Astrocyte (in vitro differentiated cells and primary cell): ENCODE results near the gene HMGXB3. TPM values are rescaled to one million over a fixed set of nuclear protein-coding genes. Genes with fewer than 3 reads are reported as not detected.

Experiments used
- DNase-seq: peaks from one replicate; pipeline ENCODE4 v3.0.0-alpha.2; 2010; ENCODE audit warnings: low read depth
- FAIRE-seq: peaks from 2 replicates; lab custom pipeline; 2011; peaks lifted over from hg19 to GRCh38; lab: Jason Lieb, UNC
- H2AFZ ChIP-seq: 2 replicates; pipeline ENCODE4 v1.6.0; 2012; ENCODE audit warnings: low read depth, low read length, inconsistent platforms
- H3K27ac ChIP-seq: 2 replicates; pipeline ENCODE4 v1.5.1; 2011; ENCODE audit warnings: low read depth, low read length, inconsistent platforms
- H3K27me3 ChIP-seq: 2 replicates; pipeline ENCODE4 v1.6.0; 2011; ENCODE audit warnings: low read length, inconsistent platforms; ENCODE audit not compliant: insufficient read depth
- H3K36me3 ChIP-seq: 2 replicates; pipeline ENCODE4 v1.5.1; 2011; ENCODE audit warnings: low read length, inconsistent platforms; ENCODE audit not compliant: insufficient read depth
- H3K4me1 ChIP-seq: 2 replicates; pipeline ENCODE4 v1.5.1; 2011; ENCODE audit warnings: low read length, inconsistent platforms; ENCODE audit not compliant: insufficient read depth
- H3K4me2 ChIP-seq: 2 replicates; pipeline ENCODE4 v1.6.0; 2012; ENCODE audit warnings: low read length, inconsistent platforms
- H3K4me3 ChIP-seq: 2 replicates; pipeline ENCODE4 v1.5.1; 2011; ENCODE audit warnings: low read depth, mild to moderate bottlenecking, low read length, inconsistent platforms; ENCODE audit not compliant: insufficient read depth
- H3K79me2 ChIP-seq: 2 replicates; pipeline ENCODE4 v1.6.0; 2012; ENCODE audit warnings: mild to moderate bottlenecking, low read length, inconsistent platforms; ENCODE audit not compliant: insufficient read depth
- H3K9ac ChIP-seq: 2 replicates; pipeline ENCODE4 v1.6.0; 2012; ENCODE audit warnings: mild to moderate bottlenecking, low read length, inconsistent platforms
- H3K9me3 ChIP-seq: 2 replicates; pipeline ENCODE4 v1.5.1; 2012; ENCODE audit warnings: low read depth, mild to moderate bottlenecking, low read length, inconsistent platforms; ENCODE audit not compliant: insufficient read depth
- H4K20me1 ChIP-seq: 2 replicates; pipeline ENCODE4 v1.6.0; 2012; ENCODE audit warnings: low read length, inconsistent platforms; ENCODE audit not compliant: insufficient read depth
- H3K27ac Mint-ChIP-seq: one replicate; pipeline ENCODE4 v1.8.0; 2021; ENCODE audit warnings: mild to moderate bottlenecking, mixed read lengths; ENCODE audit not compliant: unreplicated experiment
- H3K27me3 Mint-ChIP-seq: one replicate; pipeline ENCODE4 v1.8.0; 2021; ENCODE audit warnings: low read depth, mixed read lengths; ENCODE audit not compliant: unreplicated experiment
- H3K36me3 Mint-ChIP-seq: one replicate; pipeline ENCODE4 v1.8.0; 2021; ENCODE audit warnings: low read depth, mixed read lengths; ENCODE audit not compliant: unreplicated experiment
- H3K4me1 Mint-ChIP-seq: one replicate; pipeline ENCODE4 v1.8.0; 2021; ENCODE audit warnings: low read depth, mixed read lengths; ENCODE audit not compliant: unreplicated experiment
- H3K4me3 Mint-ChIP-seq: one replicate; pipeline ENCODE4 v1.8.0; 2021; ENCODE audit warnings: mild to moderate bottlenecking, moderate library complexity, mixed read lengths; ENCODE audit not compliant: unreplicated experiment
- H3K9me3 Mint-ChIP-seq: one replicate; pipeline ENCODE4 v1.8.0; 2021; ENCODE audit warnings: mild to moderate bottlenecking, mixed read lengths; ENCODE audit not compliant: unreplicated experiment
- CTCF ChIP-seq: IDR thresholded peaks from 2 replicates; pipeline ENCODE4 v1.5.1; 2011; ENCODE audit warnings: low read depth, mild to moderate bottlenecking, inconsistent platforms, low read length, moderate library complexity; ENCODE audit not compliant: insufficient read depth
- EZH2 ChIP-seq: IDR thresholded peaks from 2 replicates; pipeline ENCODE4 v1.6.1; 2012; ENCODE audit warnings: mild to moderate bottlenecking, low read length, inconsistent platforms; ENCODE audit not compliant: insufficient read depth
- total RNA-seq: library from RNA; stranded (reverse); gene quantifications from 2 replicates; pipeline ENCODE4 v1.2.1, GENCODE V29; 2021

Gene HMGXB3
- total RNA-seq, 1 donor from 2014 or later, result 58.1 TPM

DNA sequence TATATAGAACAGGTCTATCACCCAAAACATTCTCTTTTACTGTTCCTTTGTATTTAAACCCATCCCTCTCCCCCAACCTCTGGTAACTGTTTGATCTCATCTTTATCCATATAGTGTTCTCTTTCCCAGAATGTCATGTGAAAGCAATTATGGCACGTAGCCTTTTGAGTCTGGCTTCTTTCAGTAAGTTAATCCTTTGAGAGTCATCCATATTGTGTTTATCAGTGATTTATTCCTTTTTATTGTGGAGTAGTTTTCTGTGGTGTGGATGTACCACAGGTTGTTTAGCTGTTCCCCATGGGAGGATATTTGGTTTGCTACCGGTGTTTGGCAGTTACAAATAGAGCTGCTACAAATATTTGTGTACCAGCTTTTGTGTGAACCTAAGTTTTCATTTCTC, 38.0 kb downstream of the HMGXB3 start:
- Histone ChIP-seq H3K36me3 (peaks cover 65% of the 10 kb centered on the region), H3K79me2 (peaks cover 22% of the 10 kb centered on the region)

GRCh38 chr5:150042459-150042858, 41.9 kb downstream of the HMGXB3 start:
- Mint-ChIP-seq H3K36me3 (peaks cover 37% of the 10 kb centered on the region), H3K4me1 (peaks cover 44% of the 10 kb centered on the region), H3K27ac (no peak overlapping the region), H3K4me3 (no peak overlapping the region), H3K27me3 (no peaks in the 10 kb centered on the region), H3K9me3 (no peaks in the 10 kb centered on the region)
- no peak overlapping the region for H3K9ac ChIP-seq
- H3K9me3 ChIP-seq, result no peaks in the 10 kb centered on the region
- DNase-seq, result no peak
- no peak overlapping the region for H2AFZ ChIP-seq
- H3K27ac ChIP-seq, result no peak overlapping the region
- H3K4me2 ChIP-seq, result no peak overlapping the region
- H3K4me1 ChIP-seq, result peaks cover 25% of the 10 kb centered on the region
- TF ChIP-seq EZH2 (no peak), CTCF (no peak)
- peaks cover 66% of the 10 kb centered on the region for H3K36me3 ChIP-seq
- FAIRE-seq, result no peak
- H3K27me3 ChIP-seq, result no peaks in the 10 kb centered on the region
- H3K79me2 ChIP-seq, result peaks cover 31% of the 10 kb centered on the region
- H3K4me3 ChIP-seq, result no peak overlapping the region
- no peaks in the 10 kb centered on the region for H4K20me1 ChIP-seq

More for the DNA sequence above, 38.0 kb downstream of the HMGXB3 start:
- no peaks in the 10 kb centered on the region for H3K27me3 ChIP-seq
- H3K27ac ChIP-seq, result no peak overlapping the region
- no peak overlapping the region for H3K27ac Mint-ChIP-seq
- H3K4me1 ChIP-seq, result peaks cover 34% of the 10 kb centered on the region
- H3K9me3 ChIP-seq, result no peaks in the 10 kb centered on the region
- TF ChIP-seq CTCF (no peak), EZH2 (no peak)
- DNase-seq (no peak), FAIRE-seq (no peak)
- no peak overlapping the region for H2AFZ ChIP-seq
- H3K36me3 Mint-ChIP-seq, result peaks cover 47% of the 10 kb centered on the region
- H4K20me1 ChIP-seq, result no peaks in the 10 kb centered on the region
- H3K4me3 ChIP-seq, result no peak overlapping the region
- H3K9me3 Mint-ChIP-seq, result no peaks in the 10 kb centered on the region
- H3K27me3 Mint-ChIP-seq, result no peaks in the 10 kb centered on the region
- no peak overlapping the region for H3K9ac ChIP-seq
- peaks cover 57% of the 10 kb centered on the region for H3K4me1 Mint-ChIP-seq
- H3K4me3 Mint-ChIP-seq, result no peak overlapping the region
- H3K4me2 ChIP-seq, result no peak overlapping the region

DNA sequence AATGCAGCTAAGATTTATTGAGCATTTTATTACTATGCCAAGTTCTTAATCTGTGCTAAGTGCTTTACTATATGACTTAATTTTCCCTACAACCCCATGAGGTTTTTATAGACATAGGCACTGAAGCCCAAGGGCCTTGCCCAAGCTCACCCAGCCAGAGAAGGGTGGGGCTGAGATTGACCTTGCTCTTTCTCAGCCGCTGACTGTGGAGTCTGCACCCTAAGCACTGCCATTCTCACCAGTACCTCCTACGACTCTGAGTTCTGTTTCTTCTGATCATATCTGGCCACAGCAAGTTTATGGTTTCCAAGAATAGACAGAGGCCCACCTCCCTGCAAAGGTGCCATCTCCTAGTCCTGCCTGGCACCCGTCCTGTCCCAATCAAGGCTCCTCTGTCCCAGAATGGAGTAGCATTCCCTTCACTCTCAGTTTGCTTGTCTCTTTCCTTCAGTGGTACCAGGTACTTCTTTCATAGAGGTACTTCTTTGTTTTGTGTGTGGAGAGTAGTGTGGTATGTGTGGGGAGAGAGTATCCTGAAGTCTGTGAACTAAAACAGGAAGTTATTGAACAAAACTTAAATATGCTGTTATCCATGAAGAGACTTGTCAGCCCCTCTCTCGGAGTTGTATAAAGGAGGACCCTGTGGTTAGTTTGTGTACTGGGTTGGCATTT, 43.3 kb downstream of the HMGXB3 start:
- H3K4me1 Mint-ChIP-seq, result peaks cover 33% of the 10 kb centered on the region
- Histone ChIP-seq H3K9ac (peak overlapping the region; percentile 46), H3K79me2 (peaks cover 22% of the 10 kb centered on the region), H3K4me2 (peak overlapping the region; percentile 72), H4K20me1 (no peaks in the 10 kb centered on the region), H3K27me3 (no peaks in the 10 kb centered on the region), H3K4me1 (peaks cover 25% of the 10 kb centered on the region), H3K36me3 (peaks cover 66% of the 10 kb centered on the region), H3K9me3 (no peaks in the 10 kb centered on the region), H3K4me3 (peak overlapping the region; percentile 11), H3K27ac (peak overlapping the region; percentile 81), H2AFZ (no peak overlapping the region)
- H3K4me3 Mint-ChIP-seq, result peak overlapping the region; percentile 27
- H3K36me3 Mint-ChIP-seq, result peaks cover 39% of the 10 kb centered on the region
- H3K9me3 Mint-ChIP-seq, result no peaks in the 10 kb centered on the region
- DNase-seq, result peak; percentile 66
- TF ChIP-seq CTCF (no peak), EZH2 (no peak)
- H3K27ac Mint-ChIP-seq, result peak overlapping the region; percentile 79
- H3K27me3 Mint-ChIP-seq, result no peaks in the 10 kb centered on the region
- FAIRE-seq, result peak; percentile 50
